Measurements from ENCODE around the gene EIF1.
"Not testable (repeated sequence)": the region's sequence is repeated elsewhere in the genome, so short reads cannot be mapped to it uniquely, and the experiment has no call there.

GRCh38 chr17:41675157-41676057 lies 13.3 kb upstream of the EIF1 start:
- not testable (repeated sequence) for TF ChIP-seq CTCF (conservative IDR thresholded peaks at IDR 0.05; ENCODE audit: low read length); EZH2phosphoT487 (IDR thresholded peaks at IDR 0.05; ENCODE audit: borderline replicate concordance, low read depth, low read length)

Measured in OCI-LY7 (cell line).